GM23248 (cell line): ENCODE results near the gene GALNT10. TPM values are rescaled to one million over a fixed set of nuclear protein-coding genes. Genes with fewer than 3 reads are reported as not detected.

Source experiments
- DNase-seq: peaks from one replicate; pipeline ENCODE4 v3.0.0-alpha.2; 2015
- H2AFZ ChIP-seq: fragments of 200-600 bp; sonication (generic); 2 replicates; pipeline ENCODE4 v1.6.1; 2016; ENCODE audit warnings: antibody characterized with exemption
- H3F3A ChIP-seq: fragments of 200-600 bp; sonication (generic); 2 replicates; pipeline ENCODE4 v1.6.1; 2016; ENCODE audit warnings: mild to moderate bottlenecking, antibody characterized with exemption, mixed run types; ENCODE audit not compliant: insufficient read depth
- H3K27ac ChIP-seq: fragments of 200-600 bp; sonication (generic); 2 replicates; pipeline ENCODE4 v1.5.1; 2016; ENCODE audit warnings: mild to moderate bottlenecking
- H3K27me3 ChIP-seq: fragments of 200-600 bp; sonication (generic); replicated peaks from 2 replicates; pipeline ENCODE4 v1.6.1; 2016; ENCODE audit warnings: mild to moderate bottlenecking; ENCODE audit not compliant: insufficient read depth
- H3K36me3 ChIP-seq: fragments of 200-600 bp; sonication (generic); 2 replicates; pipeline ENCODE4 v1.6.1; 2016; ENCODE audit warnings: low read depth, mild to moderate bottlenecking
- H3K4me1 ChIP-seq: fragments of 200-600 bp; sonication (generic); 2 replicates; pipeline ENCODE4 v1.6.1; 2016; ENCODE audit warnings: mild to moderate bottlenecking; ENCODE audit not compliant: insufficient read depth
- H3K4me2 ChIP-seq: fragments of 200-600 bp; sonication (generic); one replicate; pipeline ENCODE4 v1.6.1; 2016; ENCODE audit warnings: mild to moderate bottlenecking; ENCODE audit not compliant: unreplicated experiment
- H3K4me3 ChIP-seq: fragments of 200-600 bp; sonication (generic); 2 replicates; pipeline ENCODE4 v1.5.1; 2016; ENCODE audit warnings: mild to moderate bottlenecking
- H3K79me2 ChIP-seq: fragments of 200-600 bp; sonication (generic); 2 replicates; pipeline ENCODE4 v1.6.1; 2016; ENCODE audit warnings: mild to moderate bottlenecking; ENCODE audit not compliant: insufficient read depth
- H3K9ac ChIP-seq: fragments of 200-600 bp; sonication (generic); 2 replicates; pipeline ENCODE4 v1.6.1; 2016; ENCODE audit warnings: mild to moderate bottlenecking
- H3K9me2 ChIP-seq: fragments of 200-600 bp; sonication (generic); 2 replicates; pipeline ENCODE4 v1.6.1; 2016; ENCODE audit warnings: mixed run types, mild to moderate bottlenecking, moderate library complexity; ENCODE audit not compliant: insufficient read depth
- H3K9me3 ChIP-seq: fragments of 200-600 bp; sonication (generic); one replicate; pipeline ENCODE4 v1.6.1; 2017; ENCODE audit warnings: low read depth
- H4K20me1 ChIP-seq: fragments of 200-600 bp; sonication (generic); 2 replicates; pipeline ENCODE4 v1.6.0; 2016; ENCODE audit not compliant: insufficient read depth
- EZH2 ChIP-seq: fragments of 200-600 bp; sonication (generic); IDR thresholded peaks from 2 replicates; pipeline ENCODE4 v1.6.1; 2018; ENCODE audit warnings: antibody characterized with exemption, mild to moderate bottlenecking; ENCODE audit not compliant: insufficient read depth, poor library complexity, severe bottlenecking
- EZH2phosphoT487 ChIP-seq: fragments of 200-600 bp; sonication (generic); IDR thresholded peaks from 2 replicates; pipeline ENCODE4 v1.6.1; 2018; ENCODE audit warnings: antibody characterized with exemption, moderate library complexity, mild to moderate bottlenecking, low read depth; ENCODE audit not compliant: insufficient read depth
- WGBS, 2 experiments: methylation state at CpG; one replicate each; pipeline ENCODE4 v1.1.6; 2015 to 2017; ENCODE audit warnings: low lambda C conversion rate in 2 of 2, low coverage in 1 of 2; ENCODE audit errors: missing lambda C conversion rate in 2 of 2; 5-methylcytosine and 5-hydroxymethylcytosine counted together
- in situ Hi-C: fragments of 300-500 bp; cut with MboI; formaldehyde crosslinking; loops from 2 replicates; pipeline ENCODE4 v1.15.0; 2020
- polyA plus RNA-seq: library from polyadenylated mRNA; unstranded; fragments of >200 nt; fragmentation: Nextera tagmentation; extraction: Ambion mirVana; gene quantifications from 2 replicates; pipeline ENCODE4 v1.2.1, GENCODE V29; 2016
- total RNA-seq: library from RNA; depleted of rRNA; stranded (reverse); fragments of >200 nt; shearing (Covaris generic); gene quantifications from 2 replicates; pipeline ENCODE4 v1.2.3, GENCODE V29; 2014; rRNA removed

GALNT10 gene, protein sequence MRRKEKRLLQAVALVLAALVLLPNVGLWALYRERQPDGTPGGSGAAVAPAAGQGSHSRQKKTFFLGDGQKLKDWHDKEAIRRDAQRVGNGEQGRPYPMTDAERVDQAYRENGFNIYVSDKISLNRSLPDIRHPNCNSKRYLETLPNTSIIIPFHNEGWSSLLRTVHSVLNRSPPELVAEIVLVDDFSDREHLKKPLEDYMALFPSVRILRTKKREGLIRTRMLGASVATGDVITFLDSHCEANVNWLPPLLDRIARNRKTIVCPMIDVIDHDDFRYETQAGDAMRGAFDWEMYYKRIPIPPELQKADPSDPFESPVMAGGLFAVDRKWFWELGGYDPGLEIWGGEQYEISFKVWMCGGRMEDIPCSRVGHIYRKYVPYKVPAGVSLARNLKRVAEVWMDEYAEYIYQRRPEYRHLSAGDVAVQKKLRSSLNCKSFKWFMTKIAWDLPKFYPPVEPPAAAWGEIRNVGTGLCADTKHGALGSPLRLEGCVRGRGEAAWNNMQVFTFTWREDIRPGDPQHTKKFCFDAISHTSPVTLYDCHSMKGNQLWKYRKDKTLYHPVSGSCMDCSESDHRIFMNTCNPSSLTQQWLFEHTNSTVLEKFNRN
- 65.4 and 67.9 TPM in 2 replicates for total RNA-seq
- polyA plus RNA-seq: 23.3 and 28.2 TPM in 2 replicates

DNA sequence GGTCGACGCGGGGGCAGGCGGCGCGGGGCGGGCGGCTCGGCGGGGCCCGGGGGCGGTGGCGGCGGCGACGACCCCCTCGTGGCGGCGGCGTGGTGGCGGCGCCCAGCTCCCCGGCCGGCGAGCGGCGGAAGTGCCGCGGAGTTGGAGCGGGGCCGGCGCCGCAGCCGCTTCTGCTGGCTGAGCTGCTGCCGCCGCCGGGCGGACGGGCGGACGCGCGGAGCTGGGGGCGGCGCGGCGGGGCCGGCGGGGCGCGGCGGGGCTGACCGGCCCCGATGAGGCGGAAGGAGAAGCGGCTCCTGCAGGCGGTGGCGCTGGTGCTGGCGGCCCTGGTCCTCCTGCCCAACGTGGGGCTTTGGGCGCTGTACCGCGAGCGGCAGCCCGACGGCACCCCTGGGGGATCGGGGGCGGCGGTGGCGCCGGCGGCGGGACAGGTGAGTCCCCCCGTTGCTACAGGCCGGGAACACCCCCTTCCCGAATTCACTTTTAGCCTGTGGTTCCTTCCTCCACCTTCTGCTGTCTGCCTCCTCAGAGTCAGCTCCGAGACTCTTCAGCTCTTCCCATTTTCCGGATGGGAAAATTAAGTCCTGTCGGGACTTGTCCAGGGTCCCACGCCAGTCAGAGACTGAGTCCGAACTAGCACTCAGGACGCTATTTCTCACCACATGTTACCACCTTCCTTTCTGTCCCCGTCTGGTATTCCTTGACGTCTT is at the start of gene GALNT10:
Gene GALNT10, plus strand, starts transcription at position 139 of the 710 bp plus-strand sequence. Its CDS starts 134 bp downstream, at position 273.
- Histone ChIP-seq H3K27me3 (no peaks in the 10 kb centered on the region), H3K9me2 (no peaks in the 10 kb centered on the region), H3K4me3 (peak within 1 kb of the TSS; percentile 88), H4K20me1 (no peaks in the 10 kb centered on the region; the same call in 1 of the 2 replicates), H3K4me1 (peaks cover 37% of the 10 kb centered on the region), H2AFZ (peak within 1 kb of the TSS; percentile 90), H3K36me3 (peaks cover 6% of the 10 kb centered on the region; the same call in 1 of the 2 replicates), H3K27ac (peak within 1 kb of the TSS; percentile 47), H3K9me3 (no peaks in the 10 kb centered on the region), H3K79me2 (peaks cover 57% of the 10 kb centered on the region), H3K4me2 (peak within 1 kb of the TSS; percentile 98), H3K9ac (peak within 1 kb of the TSS; percentile 78), H3F3A (peaks cover 38% of the 10 kb centered on the region)
- TF ChIP-seq EZH2 (no peak), EZH2phosphoT487 (no peak)
- WGBS, 2 experiments: 2% methylated on average over 29 to 32 of the region's 84 CpGs
- peak; percentile 90 for DNase-seq
- in situ Hi-C loops: loop anchor here (25.0 kb wide), 1 partner anchor 222 kb away; no protein-coding TSS in a partner anchor

DNA sequence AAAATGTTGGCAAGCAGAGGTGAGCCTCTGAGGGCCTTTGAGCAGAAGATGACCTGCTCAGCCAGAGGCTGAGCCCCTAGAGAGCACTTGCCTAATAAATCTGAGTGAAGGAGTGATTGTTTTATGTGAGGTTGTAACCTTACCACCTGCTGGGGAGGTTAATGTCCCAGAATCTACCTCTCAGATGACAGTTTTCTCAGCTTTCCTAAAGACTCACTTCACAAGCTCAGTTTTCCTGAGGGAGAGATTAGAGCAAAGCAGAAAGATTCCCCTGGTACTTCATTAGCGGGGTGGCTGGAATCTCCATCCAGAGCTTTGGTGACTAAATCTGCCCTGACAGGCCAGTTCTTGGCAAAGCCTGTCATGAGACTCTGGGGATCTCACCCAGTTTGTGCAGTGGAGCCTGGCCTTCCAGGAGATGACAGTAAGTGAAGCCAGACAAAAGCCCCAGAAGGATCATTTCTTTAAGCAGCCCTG is 48.8 kb upstream of the GALNT10 start:
- H3K9ac ChIP-seq: no peak overlapping the region
- H3K9me3 ChIP-seq: no peaks in the 10 kb centered on the region
- 84 to 94% methylated on average over 1 of the region's 1 CpG for WGBS, 2 experiments
- H2AFZ ChIP-seq: no peak overlapping the region
- no peak overlapping the region for H3K4me2 ChIP-seq
- in situ Hi-C loops: no loop called here
- H3K27me3 ChIP-seq: 0 out of 2 replicates have a peak, but pooled peaks cover 3% of the 10 kb centered on the region
- H3K9me2 ChIP-seq: no peaks in the 10 kb centered on the region
- no peaks in the 10 kb centered on the region for H4K20me1 ChIP-seq
- H3K79me2 ChIP-seq: no peaks in the 10 kb centered on the region
- no peak for DNase-seq
- no peaks in the 10 kb centered on the region for H3F3A ChIP-seq
- TF ChIP-seq EZH2phosphoT487 (no peak), EZH2 (no peak)
- H3K4me3 ChIP-seq: no peak overlapping the region
- no peaks in the 10 kb centered on the region for H3K4me1 ChIP-seq
- H3K27ac ChIP-seq: no peak overlapping the region
- H3K36me3 ChIP-seq: no peaks in the 10 kb centered on the region

DNA sequence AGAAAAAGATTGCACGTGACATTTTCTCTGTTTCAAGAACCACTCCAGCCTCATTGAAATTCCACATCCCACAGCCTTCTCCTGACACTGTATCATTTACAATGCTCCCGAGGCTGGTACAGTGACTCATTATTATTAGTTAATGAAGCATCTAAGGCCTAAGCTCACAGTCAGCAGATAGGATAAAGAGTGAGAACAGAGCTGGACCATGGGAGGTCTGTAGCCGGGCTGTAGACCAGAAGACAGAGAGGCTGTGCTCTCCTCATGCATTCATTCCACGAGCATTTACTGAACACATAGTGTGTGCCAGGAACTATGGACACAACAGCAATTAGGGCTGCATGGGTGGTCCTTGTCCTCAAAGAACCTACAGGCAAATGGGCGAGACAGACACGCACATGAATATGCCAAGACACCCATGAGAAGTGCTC is 47.3 kb upstream of the GALNT10 start:
- no peak overlapping the region for H3K4me3 ChIP-seq
- H3K4me1 ChIP-seq: no peaks in the 10 kb centered on the region
- DNase-seq: no peak

DNA sequence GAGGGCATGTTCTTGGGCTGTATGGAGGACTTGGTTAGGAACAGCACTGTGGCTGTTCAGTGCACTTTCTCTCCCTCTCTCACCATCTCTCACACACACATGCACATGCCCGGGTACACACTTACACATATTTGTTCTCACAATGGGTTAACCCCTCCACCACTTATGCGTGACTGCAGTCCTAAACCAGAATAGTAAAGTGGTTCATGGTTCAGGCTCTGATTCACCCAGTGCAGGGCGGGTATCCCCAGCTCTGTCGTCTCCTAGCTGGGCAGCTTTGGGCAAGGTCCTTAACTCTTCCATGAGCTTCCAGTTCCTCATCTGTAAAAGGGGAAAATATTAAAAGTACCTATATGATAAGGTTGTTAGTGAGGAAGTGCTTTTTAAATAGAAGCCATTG is 45.3 kb upstream of the GALNT10 start:
- Histone ChIP-seq H2AFZ (no peak overlapping the region), H4K20me1 (no peaks in the 10 kb centered on the region), H3K27me3 (0 out of 2 replicates have a peak, but pooled peaks cover 3% of the 10 kb centered on the region), H3K79me2 (no peaks in the 10 kb centered on the region), H3K9me2 (no peaks in the 10 kb centered on the region), H3K4me3 (no peak overlapping the region), H3K36me3 (no peaks in the 10 kb centered on the region), H3K27ac (no peak overlapping the region), H3K4me1 (no peaks in the 10 kb centered on the region), H3K9ac (no peak overlapping the region), H3K9me3 (no peaks in the 10 kb centered on the region), H3K4me2 (no peak overlapping the region), H3F3A (no peaks in the 10 kb centered on the region)
- WGBS, 2 experiments: 56 to 60% methylated on average over 4 of the region's 4 CpGs
- DNase-seq: no peak
- TF ChIP-seq EZH2: no peak
- no peak for TF ChIP-seq EZH2phosphoT487
- in situ Hi-C loops: no loop called here

More for the DNA sequence above, 47.3 kb upstream of the GALNT10 start:
- no peak overlapping the region for H2AFZ ChIP-seq
- H3K79me2 ChIP-seq: no peaks in the 10 kb centered on the region
- no peaks in the 10 kb centered on the region for H3F3A ChIP-seq
- H3K9me2 ChIP-seq: no peaks in the 10 kb centered on the region
- no peak overlapping the region for H3K4me2 ChIP-seq
- TF ChIP-seq EZH2phosphoT487: no peak
- TF ChIP-seq EZH2: no peak
- H3K9me3 ChIP-seq: no peaks in the 10 kb centered on the region
- no peak overlapping the region for H3K9ac ChIP-seq
- 47 to 52% methylated on average over 6 of the region's 6 CpGs for WGBS, 2 experiments
- in situ Hi-C loops: no loop called here
- H3K27me3 ChIP-seq: 0 out of 2 replicates have a peak, but pooled peaks cover 3% of the 10 kb centered on the region
- H3K27ac ChIP-seq: no peak overlapping the region
- H3K36me3 ChIP-seq: no peaks in the 10 kb centered on the region
- no peaks in the 10 kb centered on the region for H4K20me1 ChIP-seq
